K562 (cell line): ENCODE data around the gene CHRNE. TPM values are rescaled to one million over a fixed set of nuclear protein-coding genes. Genes with fewer than 3 reads are reported as not detected.

Source experiments
- KDM5B ChIP-seq: fragments of 200-600 bp; sonication (generic); IDR thresholded peaks from 2 replicates; pipeline ENCODE4 v1.6.1; 2012; ENCODE audit warnings: low read depth, mild to moderate bottlenecking, moderate library complexity, low read length, control low read depth, inconsistent platforms; ENCODE audit not compliant: insufficient replicate concordance
- MED1 ChIP-seq: sonication (generic); formaldehyde crosslinking; IDR thresholded peaks from 2 replicates; pipeline ENCODE4 v1.8.1; 2023; ENCODE audit warnings: missing genetic modification reagents, borderline replicate concordance
- ZC3H4 ChIP-seq: sonication (generic); formaldehyde crosslinking; IDR thresholded peaks from 2 replicates; pipeline ENCODE4 v1.9.0; 2021; ENCODE audit warnings: missing genetic modification reagents, borderline replicate concordance
- ZNF408 ChIP-seq: fragments of 250-450 bp; sonication (Bioruptor Pico); IDR thresholded peaks from 2 replicates; pipeline ENCODE4 v1.4.0; 2020; ENCODE audit warnings: low read depth, mild to moderate bottlenecking, moderate library complexity
- polyA plus RNA-seq, 8 experiments: library from polyadenylated mRNA; depleted of rRNA in 4 of 8; stranded (reverse) in 5 of 8; unstranded in 3 of 8; fragments of >200 nt; fragmentation: Nextera tagmentation in 2 of 8; fragmentation: Illumina TruSeq in 1 of 8; extraction: Ambion mirVana in 2 of 8; extraction: Trizol in 1 of 8; gene quantifications; 2 replicates each; pipeline versions ENCODE4 v1.2.1 to v1.2.3, GENCODE V29; 2011 to 2014; ENCODE audit warnings: inconsistent platforms in 1 of 8, missing spikeins in 1 of 8
- total RNA-seq, 7 experiments: library from RNA; depleted of rRNA in 6 of 7; stranded (reverse); fragments of >200 nt in 6 of 7; fragmentation: Illumina TruSeq in 2 of 7; extraction: Trizol in 2 of 7; gene quantifications; 2 replicates each; pipeline versions ENCODE4 v1.2.1 to v1.2.3, GENCODE V29; 2011 to 2021; ENCODE audit warnings: low replicate concordance in 1 of 7
- TF ChIP-seq, protein P1 (sequence below): sonication (generic); formaldehyde crosslinking; IDR thresholded peaks from 2 replicates; pipeline ENCODE4 v1.8.0; 2023; ENCODE audit warnings: mild to moderate bottlenecking, missing genetic modification reagents
- TF ChIP-seq, protein P2 (sequence below): fragments of 450-650 bp; formaldehyde crosslinking; IDR thresholded peaks from 2 replicates; pipeline ENCODE4 v1.4.0; 2020; ENCODE audit warnings: mild to moderate bottlenecking
- TF ChIP-seq, protein P3 (sequence below): IDR thresholded peaks from 2 replicates; pipeline ENCODE4 v1.6.1; 2011; ENCODE audit not compliant: insufficient read length; ENCODE audit errors: extremely low read depth
- TF ChIP-seq, protein P4 (sequence below), 3 experiments: IDR thresholded peaks in 2 of 3; conservative IDR thresholded peaks in 1 of 3; 2 replicates each; pipeline ENCODE4 v1.5.1; 2011 to 2012; ENCODE audit warnings: low read length in 3 of 3, mild to moderate bottlenecking in 3 of 3, control low read depth in 2 of 3, improper control_type of control experiment in 1 of 3, inconsistent platforms in 1 of 3, low read depth in 1 of 3, mixed read lengths in 1 of 3, moderate library complexity in 1 of 3; ENCODE audit not compliant: insufficient read depth in 2 of 3

Gene CHRNE
- total and polyA plus RNA-seq, 9 of the 15 experiments (the other 6 are each of a cell fraction or from before 2014, with no cell fraction given): not detected

DNA sequence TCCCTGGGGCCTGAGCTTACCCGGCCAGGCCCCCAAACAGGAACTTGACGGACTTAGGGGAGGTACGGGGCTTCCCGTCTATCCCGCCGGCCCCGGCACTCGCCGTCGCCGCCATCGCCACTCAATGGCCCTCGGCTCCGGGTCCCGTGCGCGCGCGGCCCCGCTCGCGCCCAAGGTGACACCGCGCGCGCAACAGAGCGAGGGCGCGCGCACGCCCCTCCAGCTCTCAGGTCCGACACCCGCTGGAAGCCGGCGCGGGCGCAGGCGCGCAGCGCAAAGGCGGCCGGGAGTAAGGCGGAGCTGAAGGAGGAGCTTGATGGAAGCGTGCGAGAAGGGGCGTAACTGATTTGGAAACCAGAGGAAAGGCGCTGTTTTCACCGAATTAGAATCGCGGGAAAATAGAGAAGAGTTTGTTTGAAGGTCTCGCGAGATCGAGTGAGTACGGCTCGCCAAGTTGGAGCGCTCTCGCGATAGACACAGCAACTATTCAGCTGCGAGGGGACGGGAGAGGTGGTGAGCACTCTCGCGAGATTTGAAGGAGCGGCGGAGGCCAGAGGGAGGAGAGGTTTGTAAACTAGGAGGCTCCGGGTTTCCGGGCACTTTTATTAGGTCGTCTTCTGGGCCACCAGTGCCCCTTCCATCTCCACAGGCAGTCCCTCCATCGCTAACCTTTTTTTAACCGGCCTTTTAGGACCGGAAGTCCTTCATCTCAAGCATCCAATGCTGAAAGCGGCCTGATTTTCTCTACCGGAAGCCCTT is 37.1 kb upstream of the CHRNE start, which contains the start of the genes RNF167 and SLC25A11 (continued):
- TF ChIP-seq, protein P1, sequence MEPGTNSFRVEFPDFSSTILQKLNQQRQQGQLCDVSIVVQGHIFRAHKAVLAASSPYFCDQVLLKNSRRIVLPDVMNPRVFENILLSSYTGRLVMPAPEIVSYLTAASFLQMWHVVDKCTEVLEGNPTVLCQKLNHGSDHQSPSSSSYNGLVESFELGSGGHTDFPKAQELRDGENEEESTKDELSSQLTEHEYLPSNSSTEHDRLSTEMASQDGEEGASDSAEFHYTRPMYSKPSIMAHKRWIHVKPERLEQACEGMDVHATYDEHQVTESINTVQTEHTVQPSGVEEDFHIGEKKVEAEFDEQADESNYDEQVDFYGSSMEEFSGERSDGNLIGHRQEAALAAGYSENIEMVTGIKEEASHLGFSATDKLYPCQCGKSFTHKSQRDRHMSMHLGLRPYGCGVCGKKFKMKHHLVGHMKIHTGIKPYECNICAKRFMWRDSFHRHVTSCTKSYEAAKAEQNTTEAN (CRISPR knock-in tag): no peak
- TF ChIP-seq, protein P2, sequence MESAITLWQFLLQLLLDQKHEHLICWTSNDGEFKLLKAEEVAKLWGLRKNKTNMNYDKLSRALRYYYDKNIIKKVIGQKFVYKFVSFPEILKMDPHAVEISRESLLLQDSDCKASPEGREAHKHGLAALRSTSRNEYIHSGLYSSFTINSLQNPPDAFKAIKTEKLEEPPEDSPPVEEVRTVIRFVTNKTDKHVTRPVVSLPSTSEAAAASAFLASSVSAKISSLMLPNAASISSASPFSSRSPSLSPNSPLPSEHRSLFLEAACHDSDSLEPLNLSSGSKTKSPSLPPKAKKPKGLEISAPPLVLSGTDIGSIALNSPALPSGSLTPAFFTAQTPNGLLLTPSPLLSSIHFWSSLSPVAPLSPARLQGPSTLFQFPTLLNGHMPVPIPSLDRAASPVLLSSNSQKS (CRISPR knock-in tag): no peak
- TF ChIP-seq ZC3H4 (CRISPR knock-in tag) (no peak), KDM5B (peak; percentile 78), ZNF408 (no peak), MED1 (CRISPR knock-in tag) (no peak)
- TF ChIP-seq, protein P3, sequence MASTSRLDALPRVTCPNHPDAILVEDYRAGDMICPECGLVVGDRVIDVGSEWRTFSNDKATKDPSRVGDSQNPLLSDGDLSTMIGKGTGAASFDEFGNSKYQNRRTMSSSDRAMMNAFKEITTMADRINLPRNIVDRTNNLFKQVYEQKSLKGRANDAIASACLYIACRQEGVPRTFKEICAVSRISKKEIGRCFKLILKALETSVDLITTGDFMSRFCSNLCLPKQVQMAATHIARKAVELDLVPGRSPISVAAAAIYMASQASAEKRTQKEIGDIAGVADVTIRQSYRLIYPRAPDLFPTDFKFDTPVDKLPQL: no peak
- TF ChIP-seq, protein P4, sequence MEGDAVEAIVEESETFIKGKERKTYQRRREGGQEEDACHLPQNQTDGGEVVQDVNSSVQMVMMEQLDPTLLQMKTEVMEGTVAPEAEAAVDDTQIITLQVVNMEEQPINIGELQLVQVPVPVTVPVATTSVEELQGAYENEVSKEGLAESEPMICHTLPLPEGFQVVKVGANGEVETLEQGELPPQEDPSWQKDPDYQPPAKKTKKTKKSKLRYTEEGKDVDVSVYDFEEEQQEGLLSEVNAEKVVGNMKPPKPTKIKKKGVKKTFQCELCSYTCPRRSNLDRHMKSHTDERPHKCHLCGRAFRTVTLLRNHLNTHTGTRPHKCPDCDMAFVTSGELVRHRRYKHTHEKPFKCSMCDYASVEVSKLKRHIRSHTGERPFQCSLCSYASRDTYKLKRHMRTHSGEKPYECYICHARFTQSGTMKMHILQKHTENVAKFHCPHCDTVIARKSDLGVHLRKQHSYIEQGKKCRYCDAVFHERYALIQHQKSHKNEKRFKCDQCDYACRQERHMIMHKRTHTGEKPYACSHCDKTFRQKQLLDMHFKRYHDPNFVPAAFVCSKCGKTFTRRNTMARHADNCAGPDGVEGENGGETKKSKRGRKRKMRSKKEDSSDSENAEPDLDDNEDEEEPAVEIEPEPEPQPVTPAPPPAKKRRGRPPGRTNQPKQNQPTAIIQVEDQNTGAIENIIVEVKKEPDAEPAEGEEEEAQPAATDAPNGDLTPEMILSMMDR (IDR thresholded peaks at IDR 0.05 in 2 of 3, conservative IDR thresholded peaks at IDR 0.05 in 1 of 3; ENCODE audit: insufficient read depth in 2 of 3, low read depth in 1 of 3, low read length in 3 of 3): peak in 1 of 3 experiments; percentile 21; a peak in 1 of 6 replicates
